SJCRH30 (cell line): ENCODE measurements around the gene DCDC2. TPM values are rescaled to one million over a fixed set of nuclear protein-coding genes. Genes with fewer than 3 reads are reported as not detected.
A peak's percentile ranks its signal among the peaks of the same experiment; 100 is the strongest.
"Not testable (repeated sequence)": the region's sequence is repeated elsewhere in the genome, so short reads cannot be mapped to it uniquely, and the experiment has no call there.

ENCODE experiments used
- DNase-seq, 2 experiments: peaks; one replicate each; pipeline ENCODE4 v3.0.0-alpha.2; 2015 to 2020
- H3K27ac ChIP-seq: fragments of 250-450 bp; sonication (Bioruptor Pico); 2 replicates; pipeline ENCODE4 v1.5.1; 2020; ENCODE audit warnings: mild to moderate bottlenecking, moderate library complexity
- H3K27me3 ChIP-seq: fragments of 250-450 bp; sonication (Bioruptor Pico); 2 replicates; pipeline ENCODE4 v1.5.1; 2020; ENCODE audit warnings: mild to moderate bottlenecking, moderate library complexity
- H3K36me3 ChIP-seq: fragments of 250-450 bp; sonication (Bioruptor Pico); 2 replicates; pipeline ENCODE4 v1.5.1; 2020; ENCODE audit warnings: mild to moderate bottlenecking, moderate library complexity
- H3K4me1 ChIP-seq: fragments of 250-450 bp; sonication (Bioruptor Pico); 2 replicates; pipeline ENCODE4 v1.5.1; 2020; ENCODE audit warnings: mild to moderate bottlenecking, moderate library complexity
- H3K4me3 ChIP-seq: fragments of 250-450 bp; sonication (Bioruptor Pico); 2 replicates; pipeline ENCODE4 v1.5.1; 2020; ENCODE audit warnings: mild to moderate bottlenecking, moderate library complexity
- H3K9me3 ChIP-seq: fragments of 250-450 bp; sonication (Bioruptor Pico); replicated peaks from 2 replicates; pipeline ENCODE4 v1.5.1; 2020; ENCODE audit warnings: mild to moderate bottlenecking, moderate library complexity
- total RNA-seq: library from RNA; depleted of rRNA; stranded (reverse); fragments of >200 nt; shearing (Covaris generic); gene quantifications from 2 replicates; pipeline ENCODE4 v1.2.3, GENCODE V29; 2014

The DCDC2 gene
- total RNA-seq, 1 experiment from 2014 or later = 0.02 TPM

DNA sequence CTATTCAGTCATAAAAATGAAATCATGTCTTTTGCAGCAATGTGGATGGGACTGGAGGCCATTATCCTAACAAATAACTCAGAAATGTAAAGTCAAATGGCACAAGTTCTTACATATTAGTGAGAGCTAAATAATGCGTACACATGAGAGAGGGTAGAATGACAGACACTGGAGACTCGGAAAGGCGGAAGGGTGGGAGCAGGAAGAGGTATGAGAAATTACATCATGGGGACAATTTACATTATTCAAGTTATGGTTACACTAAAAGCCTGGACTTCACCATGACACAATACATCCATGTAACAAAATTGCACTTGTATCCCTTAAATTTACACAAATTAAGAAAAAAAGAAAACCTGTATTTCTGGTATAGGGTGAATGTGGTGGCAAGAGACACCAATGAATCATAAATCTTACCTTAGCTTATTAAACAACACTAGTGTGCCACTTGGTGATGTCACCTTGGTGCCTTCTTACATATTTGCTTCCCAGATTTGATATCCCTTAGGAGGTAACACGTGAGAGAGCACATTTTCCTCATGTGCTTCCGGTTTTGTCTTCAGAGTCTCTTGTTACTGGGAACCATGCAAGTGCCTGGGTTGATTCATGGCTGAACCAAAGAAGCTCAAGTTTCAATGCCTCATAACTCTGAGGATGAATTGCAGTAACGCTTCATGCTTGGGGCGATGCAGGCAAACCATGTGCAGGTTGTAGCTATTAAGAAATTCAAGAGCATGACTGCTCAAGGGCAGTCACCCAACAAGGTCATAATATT lies 84.6 kb downstream of the DCDC2 start:
- Histone ChIP-seq H3K27me3 (no peaks in the 10 kb centered on the region), H3K36me3 (no peaks in the 10 kb centered on the region), H3K4me3 (no peak overlapping the region), H3K9me3 (no peaks in the 10 kb centered on the region), H3K27ac (no peak overlapping the region), H3K4me1 (peaks cover 5% of the 10 kb centered on the region)
- DNase-seq = peak; percentile 22 to 62

DNA sequence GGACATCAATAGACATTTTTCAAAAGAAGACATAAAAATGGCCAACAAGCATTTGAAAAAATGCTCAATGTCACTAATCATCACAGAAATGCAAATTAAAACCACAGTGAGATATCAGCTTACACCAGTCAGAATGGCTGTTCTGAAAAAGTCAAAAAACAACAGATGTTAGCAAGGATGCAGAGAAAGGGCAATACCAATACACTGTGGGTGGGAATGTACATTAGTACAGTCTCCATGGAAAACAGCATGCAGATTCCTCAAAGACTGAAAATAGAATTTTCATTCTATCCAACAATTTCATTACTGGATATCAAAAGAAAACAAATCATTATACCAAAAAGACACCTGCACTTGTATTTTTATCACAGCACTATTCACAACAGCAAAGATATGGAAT lies 85.3 kb downstream of the DCDC2 start:
- H3K4me3 ChIP-seq = no peak overlapping the region
- H3K27ac ChIP-seq = no peak overlapping the region
- H3K36me3 ChIP-seq = no peaks in the 10 kb centered on the region
- DNase-seq = peak in 1 of 2 experiments; percentile 11
- peaks cover 5% of the 10 kb centered on the region for H3K4me1 ChIP-seq
- no peaks in the 10 kb centered on the region for H3K9me3 ChIP-seq
- no peaks in the 10 kb centered on the region for H3K27me3 ChIP-seq

DNA sequence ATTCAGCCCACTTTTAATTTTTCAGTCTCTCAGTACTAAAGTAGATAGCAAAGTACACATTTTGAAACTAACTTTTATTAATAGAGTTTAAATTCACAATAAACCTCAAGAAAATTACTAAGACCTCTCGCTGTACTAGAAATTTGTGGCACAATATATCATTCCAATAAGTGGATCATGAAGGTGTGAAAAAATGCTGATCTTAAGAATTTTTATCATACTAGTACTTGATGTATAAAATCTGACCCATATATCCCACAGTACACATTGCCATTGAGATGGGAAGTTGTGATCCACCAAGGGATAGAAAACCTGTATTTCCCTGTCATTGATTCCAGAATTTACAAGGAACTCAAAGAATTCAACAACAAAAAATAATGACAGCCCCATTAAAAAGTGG lies 85.7 kb downstream of the DCDC2 start:
- no peak for DNase-seq
- H3K27me3 ChIP-seq = no peaks in the 10 kb centered on the region
- H3K4me1 ChIP-seq = peaks cover 5% of the 10 kb centered on the region
- H3K36me3 ChIP-seq = no peaks in the 10 kb centered on the region
- H3K27ac ChIP-seq = no peak overlapping the region
- H3K9me3 ChIP-seq = no peaks in the 10 kb centered on the region
- no peak overlapping the region for H3K4me3 ChIP-seq

DNA sequence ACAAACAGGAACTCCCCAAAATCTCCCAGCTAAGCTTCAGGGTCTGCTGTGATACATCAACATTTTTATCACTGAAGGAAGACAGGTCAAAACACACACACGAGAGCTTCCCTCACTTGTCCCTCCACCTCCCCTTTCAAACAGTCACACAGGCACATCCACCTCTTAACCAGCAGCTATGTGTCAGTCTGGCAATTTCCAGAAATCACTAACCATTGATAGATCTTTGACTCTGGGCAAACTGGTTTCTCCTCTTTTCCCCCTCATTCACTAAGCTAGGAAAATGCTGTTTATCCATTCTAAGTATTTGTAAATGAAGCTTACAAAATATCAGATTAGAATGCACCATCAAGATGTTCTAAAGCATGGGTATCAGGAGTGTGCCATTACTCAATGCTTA lies 87.8 kb downstream of the DCDC2 start:
- no peak for DNase-seq
- H3K4me3 ChIP-seq = no peak overlapping the region
- H3K9me3 ChIP-seq = no peaks in the 10 kb centered on the region
- no peaks in the 10 kb centered on the region for H3K27me3 ChIP-seq
- H3K4me1 ChIP-seq = peaks cover 5% of the 10 kb centered on the region
- no peak overlapping the region for H3K27ac ChIP-seq
- no peaks in the 10 kb centered on the region for H3K36me3 ChIP-seq

DNA sequence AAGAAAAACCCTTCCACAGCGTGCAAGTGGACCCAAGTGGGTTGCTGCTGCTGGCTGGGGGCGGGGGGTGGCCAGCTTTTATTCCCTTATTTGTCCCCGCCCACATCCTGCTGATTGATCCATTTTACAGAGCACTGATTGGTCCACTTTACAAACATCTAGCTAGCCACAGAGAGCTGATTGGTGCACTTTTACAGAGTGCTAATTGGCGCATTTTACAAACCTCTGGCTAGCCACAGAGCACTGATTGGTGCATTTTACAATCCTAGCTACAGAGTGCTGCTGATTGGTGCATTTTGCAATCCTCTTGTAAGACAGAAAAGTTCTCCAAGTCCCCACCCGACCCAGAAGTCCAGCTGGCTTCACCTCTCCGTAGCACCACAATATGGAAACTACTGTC lies 99.6 kb downstream of the DCDC2 start:
- not testable (repeated sequence) for H3K27ac ChIP-seq, H3K9me3 ChIP-seq, H3K27me3 ChIP-seq, H3K36me3 ChIP-seq, H3K4me3 ChIP-seq, DNase-seq, H3K4me1 ChIP-seq

DNA sequence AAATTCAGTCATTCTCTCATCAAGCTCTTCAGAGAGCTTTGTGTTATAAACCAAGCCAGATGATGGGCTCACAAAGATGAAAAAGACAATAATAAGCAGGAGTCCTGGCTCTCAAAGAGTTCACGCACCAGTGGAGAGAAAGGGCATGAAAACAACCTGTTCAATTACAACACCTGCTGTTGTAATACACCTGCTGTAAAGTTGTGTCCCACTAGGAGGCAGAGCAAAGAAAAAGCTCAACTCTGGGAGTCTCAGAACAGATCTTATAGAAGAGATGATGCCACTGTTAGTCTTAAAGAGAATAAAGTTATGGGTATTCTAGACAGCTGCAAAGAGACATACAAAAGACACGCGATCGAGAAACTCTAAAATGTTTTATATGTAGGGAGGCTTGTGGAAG lies 100.6 kb downstream of the DCDC2 start:
- no peaks in the 10 kb centered on the region for H3K4me1 ChIP-seq
- H3K27me3 ChIP-seq = no peaks in the 10 kb centered on the region
- H3K4me3 ChIP-seq = no peak overlapping the region
- H3K36me3 ChIP-seq = no peaks in the 10 kb centered on the region
- H3K27ac ChIP-seq = no peak overlapping the region
- H3K9me3 ChIP-seq = no peaks in the 10 kb centered on the region
- DNase-seq = no peak

DNA sequence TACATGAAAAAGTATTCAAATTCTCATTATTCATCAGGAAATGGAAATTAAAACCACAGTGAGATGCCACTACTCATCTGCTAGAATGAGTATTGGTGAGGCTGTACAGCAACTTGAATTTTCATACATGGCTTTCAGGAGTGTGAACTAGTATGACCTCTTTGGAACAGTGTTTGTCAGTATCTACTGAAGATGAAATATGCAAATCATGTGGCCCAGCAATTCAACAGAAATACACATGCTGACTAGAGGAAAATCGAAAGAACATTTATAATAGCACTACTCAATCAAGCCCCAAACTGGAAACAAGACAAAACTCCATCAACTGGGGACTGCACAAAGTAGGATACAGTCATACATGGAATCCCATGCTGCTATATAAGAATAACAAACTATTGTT lies 102.2 kb downstream of the DCDC2 start:
- no peaks in the 10 kb centered on the region for H3K27me3 ChIP-seq
- DNase-seq = no peak
- H3K9me3 ChIP-seq = no peaks in the 10 kb centered on the region
- H3K27ac ChIP-seq = no peak overlapping the region
- no peaks in the 10 kb centered on the region for H3K36me3 ChIP-seq
- H3K4me3 ChIP-seq = no peak overlapping the region
- H3K4me1 ChIP-seq = no peaks in the 10 kb centered on the region

DNA sequence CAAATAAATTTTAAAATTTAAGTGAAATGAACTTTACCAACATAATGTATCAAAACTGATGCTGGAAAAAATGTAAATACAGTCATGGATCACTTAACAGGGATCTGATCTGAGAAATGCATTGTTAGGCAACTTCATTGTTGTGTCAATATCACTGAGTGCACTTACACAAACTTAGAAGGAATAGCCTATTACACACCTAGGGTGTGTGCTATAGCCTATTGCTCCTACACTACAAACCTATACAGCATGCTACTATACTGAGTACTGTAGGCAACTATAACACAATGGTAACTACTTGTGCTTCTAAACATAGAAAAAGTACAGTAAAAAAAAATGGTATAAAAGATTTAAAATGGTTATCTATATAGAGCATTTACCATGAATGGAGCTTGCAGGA lies 104.5 kb downstream of the DCDC2 start:
- Histone ChIP-seq H3K4me1 (no peaks in the 10 kb centered on the region), H3K27me3 (no peaks in the 10 kb centered on the region), H3K9me3 (no peaks in the 10 kb centered on the region), H3K36me3 (no peaks in the 10 kb centered on the region), H3K4me3 (no peak overlapping the region), H3K27ac (no peak overlapping the region)
- no peak for DNase-seq

DNA sequence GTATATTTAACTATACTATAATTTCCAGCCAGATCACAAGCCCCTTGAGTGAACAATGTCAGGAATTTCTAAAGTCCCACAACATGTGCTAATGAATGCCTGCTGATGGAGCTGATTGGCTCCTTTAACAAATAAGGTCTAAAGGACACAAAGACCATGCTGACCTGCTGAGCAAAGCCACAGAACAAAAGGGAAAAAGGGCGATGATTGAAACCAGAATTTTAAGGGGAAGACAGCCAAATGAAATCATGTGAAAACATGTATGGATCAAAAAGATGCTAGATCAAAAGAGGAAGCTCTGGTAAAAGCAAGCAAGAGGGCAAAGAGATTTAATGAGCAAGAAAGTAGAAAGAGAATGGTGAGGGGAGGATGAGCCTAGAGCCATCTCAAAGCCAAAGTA lies 105.6 kb downstream of the DCDC2 start:
- Histone ChIP-seq H3K27ac (no peak overlapping the region), H3K9me3 (no peaks in the 10 kb centered on the region), H3K36me3 (no peaks in the 10 kb centered on the region), H3K27me3 (no peaks in the 10 kb centered on the region), H3K4me3 (no peak overlapping the region), H3K4me1 (no peaks in the 10 kb centered on the region)
- no peak for DNase-seq

DNA sequence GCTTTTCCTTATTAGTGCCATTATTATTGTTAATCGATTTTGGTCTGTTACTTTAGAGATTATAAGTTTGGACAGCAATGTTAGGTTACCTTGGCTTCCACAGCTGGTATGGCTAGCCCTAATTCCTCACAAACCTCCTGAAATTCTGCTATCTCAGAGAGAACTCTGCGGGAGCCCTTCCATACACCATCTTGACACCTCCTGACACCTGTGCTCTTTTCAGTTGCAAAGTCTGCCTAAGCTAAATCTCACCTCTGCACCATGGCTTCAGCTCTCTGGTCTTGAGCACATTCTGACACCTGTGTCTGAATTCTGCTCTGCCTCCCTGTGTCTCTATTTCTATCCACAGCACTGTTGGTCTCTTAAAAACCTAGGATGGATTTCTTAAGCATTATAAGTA lies 106.5 kb downstream of the DCDC2 start:
- Histone ChIP-seq H3K36me3 (no peaks in the 10 kb centered on the region), H3K27ac (no peak overlapping the region), H3K4me1 (no peaks in the 10 kb centered on the region), H3K27me3 (no peaks in the 10 kb centered on the region), H3K4me3 (no peak overlapping the region), H3K9me3 (no peaks in the 10 kb centered on the region)
- DNase-seq = no peak

DNA sequence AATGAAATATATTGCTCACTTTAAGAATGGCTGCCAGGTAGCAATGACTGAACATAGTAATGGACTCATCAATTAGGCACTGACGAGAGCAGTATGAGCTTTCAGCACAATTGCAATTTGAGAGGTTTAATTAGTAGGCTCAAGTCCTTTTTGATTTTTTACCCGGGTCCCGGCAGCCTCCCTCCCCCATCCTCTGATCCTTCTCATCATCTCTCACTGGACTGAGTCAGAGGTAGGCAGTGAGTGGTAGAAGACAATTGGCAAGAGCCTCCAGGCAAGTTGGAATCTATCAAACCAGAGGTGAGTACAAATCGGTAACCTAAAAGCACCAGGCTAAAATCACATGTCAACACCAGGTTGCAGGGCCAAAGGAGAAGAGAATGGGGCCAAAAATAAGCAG lies 107.9 kb downstream of the DCDC2 start:
- DNase-seq = no peak
- H3K4me1 ChIP-seq = no peaks in the 10 kb centered on the region
- no peak overlapping the region for H3K27ac ChIP-seq
- no peak overlapping the region for H3K4me3 ChIP-seq
- H3K9me3 ChIP-seq = no peaks in the 10 kb centered on the region
- H3K27me3 ChIP-seq = no peaks in the 10 kb centered on the region
- H3K36me3 ChIP-seq = no peaks in the 10 kb centered on the region

DNA sequence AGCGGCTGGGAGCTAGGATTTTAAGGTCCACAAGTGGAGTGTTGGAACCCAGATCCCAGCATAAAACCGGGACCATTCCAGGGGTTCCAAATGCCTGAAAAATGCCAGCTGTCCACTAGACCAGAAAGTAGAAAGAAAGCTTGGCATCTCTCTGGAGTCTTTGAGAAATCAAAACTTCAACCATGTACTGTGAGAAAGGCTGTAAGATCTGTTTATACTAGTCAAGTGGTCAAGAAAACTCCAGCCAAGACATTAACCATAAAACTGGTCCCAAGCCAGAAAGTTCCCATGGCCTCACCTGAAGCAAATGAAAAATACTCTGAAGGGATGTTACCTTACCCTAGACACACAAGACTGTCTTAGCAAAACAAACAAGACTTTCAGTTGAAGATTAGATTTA lies 112.6 kb downstream of the DCDC2 start:
- Histone ChIP-seq H3K4me3 (no peak overlapping the region), H3K27ac (no peak overlapping the region), H3K27me3 (no peaks in the 10 kb centered on the region), H3K9me3 (no peaks in the 10 kb centered on the region), H3K36me3 (no peaks in the 10 kb centered on the region), H3K4me1 (no peaks in the 10 kb centered on the region)
- DNase-seq = no peak

DNA sequence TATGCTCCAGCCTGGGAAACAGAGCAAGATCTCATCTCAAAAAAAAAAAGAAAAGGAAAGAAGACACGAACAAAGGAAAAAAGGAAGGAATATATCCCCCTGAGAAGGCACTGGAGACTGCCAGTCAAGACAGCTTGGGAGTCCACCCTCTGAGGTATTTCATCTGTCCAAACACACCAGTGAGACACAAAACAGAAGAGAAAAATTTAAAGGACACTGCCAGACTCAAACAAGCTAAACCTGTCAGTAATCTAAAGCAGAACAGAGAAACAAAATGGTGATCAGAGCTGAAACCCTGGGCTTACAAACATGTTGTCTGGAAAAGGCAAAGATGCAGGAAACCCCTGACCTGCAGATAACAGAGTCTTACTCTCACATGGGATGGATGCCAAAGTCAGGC lies 114.9 kb downstream of the DCDC2 start:
- H3K36me3 ChIP-seq = no peaks in the 10 kb centered on the region
- H3K27me3 ChIP-seq = no peaks in the 10 kb centered on the region
- H3K9me3 ChIP-seq = no peaks in the 10 kb centered on the region
- no peak overlapping the region for H3K27ac ChIP-seq
- no peaks in the 10 kb centered on the region for H3K4me1 ChIP-seq
- no peak for DNase-seq
- no peak overlapping the region for H3K4me3 ChIP-seq

DNA sequence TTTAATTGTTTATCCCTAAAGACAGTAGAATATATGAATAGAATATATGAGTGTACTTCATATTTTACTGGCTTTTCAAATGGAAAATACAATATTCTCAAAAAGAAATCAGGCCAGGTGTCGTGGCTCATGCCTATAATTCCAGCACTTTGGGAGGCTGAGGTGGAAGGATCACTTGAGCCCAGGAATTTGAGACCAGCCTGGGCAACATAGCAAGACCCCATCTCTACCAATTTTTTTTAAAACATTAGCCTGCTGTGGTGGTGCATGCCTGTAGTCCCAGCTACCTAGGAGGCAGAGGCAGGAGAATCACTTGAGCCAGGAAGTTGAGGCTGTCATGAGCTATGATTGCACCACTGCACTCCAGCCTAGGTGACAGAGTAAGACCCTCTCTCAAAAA lies 116.1 kb downstream of the DCDC2 start:
- DNase-seq, H3K27ac ChIP-seq, H3K36me3 ChIP-seq, H3K4me1 ChIP-seq, H3K9me3 ChIP-seq, H3K4me3 ChIP-seq, H3K27me3 ChIP-seq: not testable (repeated sequence)

DNA sequence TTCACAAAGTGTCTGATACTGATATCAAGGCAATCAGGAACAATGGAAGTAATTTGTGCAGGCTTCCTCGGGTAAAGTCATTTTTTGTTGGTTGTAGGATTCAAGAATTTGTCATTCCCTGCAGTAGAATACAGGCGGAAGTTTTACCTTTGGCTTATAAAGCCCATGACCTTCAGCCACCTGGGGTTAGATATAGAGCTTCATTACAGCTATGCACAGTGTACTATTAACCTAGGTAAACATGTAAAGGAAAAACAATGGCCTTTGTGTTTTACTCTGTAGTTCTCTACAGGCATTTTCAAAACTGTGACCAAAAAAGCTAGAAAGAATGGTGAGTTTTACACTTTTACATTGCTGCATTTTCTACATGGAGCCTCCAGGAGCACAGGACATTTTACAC lies 116.9 kb downstream of the DCDC2 start:
- Histone ChIP-seq H3K27ac (no peak overlapping the region), H3K4me3 (no peak overlapping the region), H3K4me1 (no peaks in the 10 kb centered on the region), H3K9me3 (no peaks in the 10 kb centered on the region), H3K27me3 (no peaks in the 10 kb centered on the region), H3K36me3 (no peaks in the 10 kb centered on the region)
- no peak for DNase-seq

DNA sequence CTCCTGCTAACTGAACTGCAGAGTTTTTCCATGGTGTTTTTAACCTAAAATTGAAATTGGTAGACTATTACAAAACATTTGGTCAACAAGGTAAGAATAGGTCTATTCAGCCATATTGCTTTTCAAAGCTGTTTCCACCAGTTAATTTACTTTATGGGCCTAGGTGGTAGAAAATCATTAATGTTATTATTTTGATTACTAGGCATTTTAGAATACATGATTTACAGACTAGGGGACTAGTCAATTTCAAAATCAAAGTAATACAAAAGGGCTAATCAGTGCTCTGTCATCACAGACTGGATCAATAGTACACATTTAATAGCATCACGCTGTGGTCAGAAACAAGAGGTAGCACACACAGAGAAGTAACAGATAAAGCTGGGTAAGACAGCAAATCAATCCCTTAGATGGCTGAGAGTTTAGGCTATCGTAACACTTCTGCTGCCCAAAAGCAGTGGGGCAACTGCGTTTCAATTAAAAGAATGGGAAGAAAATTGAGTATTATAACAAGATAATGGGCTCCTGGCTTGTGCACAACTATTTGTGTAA lies 117.4 kb downstream of the DCDC2 start:
- Histone ChIP-seq H3K36me3 (no peaks in the 10 kb centered on the region), H3K9me3 (no peaks in the 10 kb centered on the region), H3K4me3 (no peak overlapping the region), H3K4me1 (no peaks in the 10 kb centered on the region), H3K27me3 (no peaks in the 10 kb centered on the region), H3K27ac (no peak overlapping the region)
- no peak for DNase-seq
